Esophagus mucosa (tissue), 1 donor: ENCODE results near the gene LRIF1. TPM values are rescaled to one million over a fixed set of nuclear protein-coding genes. Genes with fewer than 3 reads are reported as not detected.
"Not testable (repeated sequence)": the region's sequence is repeated elsewhere in the genome, so short reads cannot be mapped to it uniquely, and the experiment has no call there.

Experiments
- ATAC-seq: fragments of 200-7000 bp; cut with Tn5 transposase; one replicate; pipeline ENCODE4 v1.9.1; 2020
- total RNA-seq: library from RNA; stranded (reverse); gene quantifications from one replicate; pipeline ENCODE4 v1.2.4, GENCODE V29; 2023
- donor health status: DM: yes; HTN: yes; CAD: no.

LRIF1 gene, protein sequence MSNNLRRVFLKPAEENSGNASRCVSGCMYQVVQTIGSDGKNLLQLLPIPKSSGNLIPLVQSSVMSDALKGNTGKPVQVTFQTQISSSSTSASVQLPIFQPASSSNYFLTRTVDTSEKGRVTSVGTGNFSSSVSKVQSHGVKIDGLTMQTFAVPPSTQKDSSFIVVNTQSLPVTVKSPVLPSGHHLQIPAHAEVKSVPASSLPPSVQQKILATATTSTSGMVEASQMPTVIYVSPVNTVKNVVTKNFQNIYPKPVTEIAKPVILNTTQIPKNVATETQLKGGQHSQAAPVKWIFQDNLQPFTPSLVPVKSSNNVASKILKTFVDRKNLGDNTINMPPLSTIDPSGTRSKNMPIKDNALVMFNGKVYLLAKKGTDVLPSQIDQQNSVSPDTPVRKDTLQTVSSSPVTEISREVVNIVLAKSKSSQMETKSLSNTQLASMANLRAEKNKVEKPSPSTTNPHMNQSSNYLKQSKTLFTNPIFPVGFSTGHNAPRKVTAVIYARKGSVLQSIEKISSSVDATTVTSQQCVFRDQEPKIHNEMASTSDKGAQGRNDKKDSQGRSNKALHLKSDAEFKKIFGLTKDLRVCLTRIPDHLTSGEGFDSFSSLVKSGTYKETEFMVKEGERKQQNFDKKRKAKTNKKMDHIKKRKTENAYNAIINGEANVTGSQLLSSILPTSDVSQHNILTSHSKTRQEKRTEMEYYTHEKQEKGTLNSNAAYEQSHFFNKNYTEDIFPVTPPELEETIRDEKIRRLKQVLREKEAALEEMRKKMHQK
- total RNA-seq = 7.1 TPM

DNA sequence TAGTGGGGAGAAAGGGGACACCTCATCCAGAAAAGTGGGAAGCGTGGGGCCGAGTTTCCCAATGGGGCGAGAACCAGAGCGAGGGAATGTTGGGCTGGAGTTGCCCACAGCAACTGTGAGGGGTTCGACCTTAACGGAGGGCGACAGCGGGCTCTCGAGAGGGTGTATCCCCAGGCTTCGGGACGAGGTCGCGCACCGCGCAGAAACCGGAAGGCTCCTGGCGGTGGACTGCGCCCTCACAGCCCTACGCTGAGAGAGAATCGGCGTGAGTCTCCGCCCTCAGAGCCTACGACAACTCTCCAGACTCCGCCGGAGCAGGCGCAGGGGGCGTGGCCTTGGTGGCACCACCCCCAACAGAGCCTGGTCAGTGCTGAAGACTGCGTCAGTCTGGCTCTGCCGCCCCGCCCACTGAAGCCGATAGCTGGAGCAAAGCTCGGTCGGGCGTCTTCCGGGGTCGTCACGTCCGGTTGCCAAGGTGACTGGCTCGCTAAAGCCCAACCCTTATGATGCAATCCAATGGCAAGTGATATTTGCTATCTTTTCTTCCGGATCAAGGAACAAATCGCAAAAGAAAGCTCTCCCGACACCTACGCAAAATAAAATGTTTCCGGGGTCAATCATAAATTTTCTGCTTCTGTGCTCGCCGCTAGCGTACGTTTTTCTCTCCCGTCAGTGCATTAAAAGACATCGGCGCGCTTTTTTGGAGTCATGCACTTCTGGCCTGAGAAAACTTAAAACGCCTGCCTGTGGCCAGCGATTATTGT, at the start of gene LRIF1:
LRIF1 (minus strand) TSS at position 232 of the 764 bp plus-strand sequence. CDS start 234 bp downstream, outside the sequence.
- peak; percentile 100 for ATAC-seq

GRCh38 chr1:111008031-111008430, 44.3 kb upstream of the LRIF1 start:
- no peak for ATAC-seq

- ATAC-seq = no peak
Measured at GRCh38 chr1:111006556-111006955, 42.8 kb upstream of the LRIF1 start.

- not testable (repeated sequence) for ATAC-seq
Measured at GRCh38 chr1:110999607-111000006, 35.9 kb upstream of the LRIF1 start.

DNA sequence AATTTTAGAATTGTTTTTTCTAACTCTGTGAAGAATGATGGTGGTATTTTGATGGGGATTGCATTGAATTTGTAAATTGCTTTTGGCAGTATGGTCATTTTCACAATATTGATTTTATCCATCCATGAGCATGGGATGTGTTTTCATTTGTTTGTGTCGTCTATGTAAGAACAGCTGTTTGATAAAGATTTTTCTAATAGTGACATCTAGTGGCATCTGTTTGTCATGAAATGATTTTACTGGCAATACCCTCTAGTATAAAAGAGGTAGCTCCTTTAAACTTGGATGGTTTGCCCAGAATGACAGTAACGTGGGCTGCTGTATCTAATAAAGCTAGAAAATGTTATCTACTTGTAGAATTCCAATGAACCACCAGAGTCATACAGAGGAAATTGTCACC, 28.6 kb upstream of the LRIF1 start:
- ATAC-seq = not testable (repeated sequence)

DNA sequence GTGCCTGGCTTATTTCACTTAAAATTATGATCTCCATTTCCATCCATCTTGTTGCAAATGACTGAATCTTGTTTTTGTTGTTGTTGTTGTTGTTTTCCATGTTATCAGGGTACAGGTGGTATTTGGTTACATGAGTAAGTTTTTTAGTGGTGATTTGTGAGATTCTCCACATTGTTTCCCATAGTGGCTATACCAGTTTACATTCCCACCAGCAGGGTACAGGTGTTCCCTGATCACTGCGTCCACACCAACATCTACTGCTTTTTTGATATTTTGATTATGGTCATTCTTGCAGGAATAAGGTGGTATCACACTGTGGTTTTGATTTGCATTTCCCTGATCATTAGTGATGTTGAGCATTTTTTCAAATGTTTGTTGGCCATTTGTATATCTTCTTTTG, 27.6 kb upstream of the LRIF1 start:
- not testable (repeated sequence) for ATAC-seq

GRCh38 chr1:110990541-110990940, 26.8 kb upstream of the LRIF1 start:
- ATAC-seq = no peak

GRCh38 chr1:110986407-110986891, 22.7 kb upstream of the LRIF1 start:
- ATAC-seq = no peak

GRCh38 chr1:110982320-110982719, 18.6 kb upstream of the LRIF1 start:
- ATAC-seq = no peak

- no peak for ATAC-seq
Measured at GRCh38 chr1:110979154-110979553, 15.4 kb upstream of the LRIF1 start.

DNA sequence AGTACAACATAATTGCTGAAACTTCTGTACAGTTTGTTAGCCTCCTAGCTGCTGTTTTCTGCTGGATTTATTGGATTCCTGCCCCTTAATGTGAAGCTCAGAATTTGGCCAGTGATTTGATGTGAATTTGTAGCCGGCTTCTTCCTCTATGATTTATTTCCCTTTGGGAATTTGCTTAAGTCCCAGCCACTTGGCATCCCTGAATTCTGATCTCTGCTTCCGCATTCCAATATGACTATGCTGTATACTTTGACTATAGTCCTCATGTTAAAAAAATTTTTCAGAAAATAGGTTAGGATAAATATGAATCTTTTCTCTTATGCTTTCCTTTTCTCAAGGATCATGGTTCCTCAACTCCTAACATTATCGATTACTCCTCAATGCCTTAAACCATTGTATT, 12.4 kb upstream of the LRIF1 start:
- no peak for ATAC-seq

- ATAC-seq = no peak
Measured at GRCh38 chr1:110975265-110975664, 11.5 kb upstream of the LRIF1 start.

GRCh38 chr1:110967256-110967655, 3.5 kb upstream of the LRIF1 start:
- no peak for ATAC-seq

DNA sequence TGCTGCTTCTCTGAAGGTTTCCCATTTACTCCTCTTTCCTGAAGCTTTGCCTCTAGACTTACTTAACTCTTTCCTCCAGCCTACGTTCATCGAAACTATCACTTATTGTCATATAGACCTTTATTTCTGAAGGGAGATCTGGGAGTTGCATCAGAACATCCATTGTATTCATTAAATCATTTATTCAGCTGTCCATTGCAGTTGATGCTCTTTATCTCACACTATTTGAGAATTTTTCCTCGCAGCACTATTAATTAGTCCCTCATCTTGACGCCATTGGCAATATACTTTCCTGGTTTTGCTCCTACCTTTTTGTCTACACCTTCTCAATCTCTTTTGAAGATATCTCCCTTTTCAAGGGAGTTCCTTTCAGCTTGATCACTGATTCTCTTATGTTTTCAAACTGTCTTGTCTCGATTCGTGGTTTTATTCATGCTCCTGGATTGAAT, 757 bp upstream of the LRIF1 start:
- no peak for ATAC-seq

- peak; percentile 46 for ATAC-seq
Measured at GRCh38 chr1:110962892-110963690, 631 bp downstream of the LRIF1 start.

DNA sequence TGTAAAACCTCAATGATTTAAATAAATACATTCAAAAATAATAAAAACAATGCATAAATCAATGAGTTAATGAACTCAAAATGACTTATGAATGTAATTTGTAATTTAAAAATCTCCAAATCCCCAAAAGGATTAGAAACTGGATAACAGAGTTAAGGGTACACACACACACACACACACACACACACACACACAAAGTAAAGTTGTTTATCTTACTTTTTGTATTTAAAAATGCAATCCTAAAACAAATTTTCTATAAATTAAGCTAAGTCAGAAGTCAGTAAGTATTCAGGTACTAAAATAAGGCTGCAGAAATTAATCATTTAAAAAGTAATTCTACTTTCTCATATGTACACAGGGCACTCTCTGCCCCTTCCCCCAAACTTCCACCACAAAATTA, 1.8 kb downstream of the LRIF1 start:
- ATAC-seq = no peak

GRCh38 chr1:110960777-110961420, 2.8 kb downstream of the LRIF1 start:
- no peak for ATAC-seq

DNA sequence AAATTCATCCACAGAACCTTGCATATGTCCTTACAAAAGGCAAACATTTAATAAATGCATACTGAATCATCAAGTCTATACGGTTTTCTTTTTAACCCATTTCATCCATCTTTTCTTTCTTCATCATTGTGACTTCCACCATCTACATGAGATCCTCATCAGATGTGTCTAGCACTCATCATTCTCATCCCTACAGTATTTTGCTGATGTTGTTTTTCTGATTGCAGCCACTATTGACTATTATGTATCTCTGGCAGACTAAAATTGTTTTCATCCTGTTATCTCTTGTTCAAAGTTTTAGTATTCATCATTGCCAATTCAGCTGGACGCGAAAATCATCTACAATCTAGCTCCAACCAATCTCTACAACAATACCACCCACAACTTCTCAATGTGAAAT, 5.9 kb downstream of the LRIF1 start:
- no peak for ATAC-seq

GRCh38 chr1:110956586-110956985, 7.1 kb downstream of the LRIF1 start:
- no peak for ATAC-seq

- no peak for ATAC-seq
Measured at GRCh38 chr1:110953031-110953430, 10.7 kb downstream of the LRIF1 start.

DNA sequence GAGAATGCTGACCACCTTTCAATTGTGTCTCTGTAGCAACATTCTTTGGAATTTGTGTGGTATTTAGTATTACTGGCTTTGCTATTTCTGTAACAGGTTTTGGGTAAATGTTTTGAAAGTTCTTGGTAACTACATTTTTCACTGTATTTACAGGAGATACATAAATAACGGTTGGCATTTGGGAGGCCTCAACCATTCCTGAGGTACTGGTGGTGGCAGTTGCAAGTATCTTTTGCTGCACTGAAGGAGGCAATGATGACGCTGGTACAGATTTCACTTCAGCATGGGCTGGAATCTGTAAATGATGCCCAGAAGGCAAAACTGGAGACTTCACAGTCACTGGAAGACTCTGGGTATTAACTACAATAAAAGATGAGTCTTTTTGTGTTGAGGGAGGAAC, 11.7 kb downstream of the LRIF1 start:
- ATAC-seq = no peak
